AG04450 (cell line): ENCODE data around the gene MASP2. TPM values are rescaled to one million over a fixed set of nuclear protein-coding genes. Genes with fewer than 3 reads are reported as not detected.
"Not testable (repeated sequence)": the region's sequence is repeated elsewhere in the genome, so short reads cannot be mapped to it uniquely, and the experiment has no call there.

Source experiments
- CTCF ChIA-PET: fragments of 300-600, 350-600 bp; formaldehyde crosslinking; extraction: SDS; loops from one replicate; lab custom pipeline; 2022; ENCODE audit warnings: antibody characterized with exemption, inconsistent platforms; lab: Charles Lee
- POLR2A ChIA-PET: fragments of 350-600 bp; formaldehyde crosslinking; extraction: SDS; loops from one replicate; lab custom pipeline; 2021; ENCODE audit warnings: antibody characterized with exemption, inconsistent platforms; lab: Yijun Ruan, JAX
- DNase-seq: peaks from one replicate; pipeline ENCODE4 v3.0.0-alpha.2; 2011; ENCODE audit warnings: low read depth, low spot score
- H3K27ac ChIP-seq: one replicate; pipeline ENCODE4 v1.5.1; 2012; ENCODE audit warnings: low read depth, low read length, control low read depth
- H3K27me3 ChIP-seq: one replicate; pipeline ENCODE4 v1.6.0; 2012; ENCODE audit warnings: low read length; ENCODE audit not compliant: control insufficient read depth, insufficient read depth
- H3K4me3 ChIP-seq: 2 replicates; pipeline ENCODE4 v1.5.1; 2011; ENCODE audit warnings: mild to moderate bottlenecking, low read depth, low read length, control low read depth
- H3K9me3 ChIP-seq: 2 replicates; pipeline ENCODE4 v1.5.1; 2012; ENCODE audit warnings: low read length; ENCODE audit not compliant: control insufficient read depth, insufficient read depth
- CTCF ChIP-seq: IDR thresholded peaks from 2 replicates; pipeline ENCODE4 v1.5.1; 2011; ENCODE audit warnings: low read depth, low read length, control low read depth, inconsistent platforms
- polyA plus RNA-seq: library from polyadenylated mRNA; depleted of rRNA; stranded (reverse); fragments of >200 nt; gene quantifications from 2 replicates; pipeline ENCODE4 v1.2.3, GENCODE V29; 2011

The MASP2 gene
- polyA plus RNA-seq, 1 experiment = not detected

GRCh38 chr1:10990828-10991227 lies 56.2 kb downstream of the MASP2 start:
- ChIA-PET CTCF (interaction anchor here (0.6 kb wide), 2 partner anchors 10 to 367 kb away, joined by 3 read pairs; a partner anchor contains a TSS), POLR2A (no interaction called here)
- Histone ChIP-seq H3K9me3 (no peaks in the 10 kb centered on the region), H3K27me3 (peaks cover 23% of the 10 kb centered on the region), H3K27ac (no peak overlapping the region), H3K4me3 (no peak overlapping the region)
- no peak for DNase-seq
- no peak for TF ChIP-seq CTCF

- POLR2A ChIA-PET = not testable (repeated sequence)
Observed at GRCh38 chr1:10989920-10990516, 57.0 kb downstream of the MASP2 start.

GRCh38 chr1:10989095-10989494 lies 57.9 kb downstream of the MASP2 start:
- H3K9me3 ChIP-seq = no peaks in the 10 kb centered on the region
- ChIA-PET CTCF (interaction anchor here (0.7 kb wide), 1 partner anchor 9 kb away, joined by 3 read pairs; no protein-coding TSS in a partner anchor), POLR2A (no interaction called here)
- no peak overlapping the region for H3K27ac ChIP-seq
- DNase-seq = no peak
- no peak for TF ChIP-seq CTCF
- no peak overlapping the region for H3K4me3 ChIP-seq
- peaks cover 26% of the 10 kb centered on the region for H3K27me3 ChIP-seq

More at GRCh38 chr1:10989920-10990516, 57.0 kb downstream of the MASP2 start:
- not testable (repeated sequence) for H3K27ac ChIP-seq, H3K4me3 ChIP-seq, H3K9me3 ChIP-seq, DNase-seq
- peaks cover 23% of the 10 kb centered on the region for H3K27me3 ChIP-seq
- CTCF ChIA-PET = interaction anchor here (0.7 kb wide), 1 partner anchor 10 kb away, joined by 3 read pairs; no protein-coding TSS in a partner anchor

GRCh38 chr1:10987840-10988417 lies 59.1 kb downstream of the MASP2 start:
- ChIA-PET POLR2A (no interaction called here), CTCF (no interaction called here)
- Histone ChIP-seq H3K27me3 (peaks cover 22% of the 10 kb centered on the region), H3K9me3 (no peaks in the 10 kb centered on the region), H3K4me3 (no peak overlapping the region), H3K27ac (no peak overlapping the region)
- DNase-seq = no peak
- no peak for TF ChIP-seq CTCF

GRCh38 chr1:10986525-10986890 lies 60.5 kb downstream of the MASP2 start:
- POLR2A ChIA-PET = no interaction called here
- H3K27ac ChIP-seq = no peak overlapping the region
- CTCF ChIA-PET = no interaction called here
- H3K9me3 ChIP-seq = no peaks in the 10 kb centered on the region
- DNase-seq = no peak
- no peak overlapping the region for H3K4me3 ChIP-seq
- no peak for TF ChIP-seq CTCF
- H3K27me3 ChIP-seq = peaks cover 19% of the 10 kb centered on the region
